HEK293 (cell line): Measurements from ENCODE around the gene SLC25A18.

Source experiments
- CTCF ChIA-PET: fragments of 350-600 bp; formaldehyde crosslinking; extraction: SDS; loops from one replicate; lab custom pipeline; 2021; ENCODE audit warnings: antibody characterized with exemption; lab: Yijun Ruan, JAX
- POLR2A ChIA-PET: fragments of 300-600 bp; formaldehyde crosslinking; extraction: SDS; loops from one replicate; lab custom pipeline; 2020; ENCODE audit warnings: antibody characterized with exemption, inconsistent platforms; lab: Yijun Ruan, JAX
- H3K27ac ChIP-seq: fragments of 200-500 bp; sonication (Bioruptor generic); 2 replicates; pipeline ENCODE4 v1.5.1; 2014; ENCODE audit warnings: low read depth, low read length, control low read depth, inconsistent platforms; ENCODE audit errors: extremely low read depth
- H3K36me3 ChIP-seq, 2 experiments: fragments of 200-500 bp in 1 of 2; sonication (Bioruptor generic) in 1 of 2; 1 replicate in 1 of 2; 2 replicates in 1 of 2; pipeline ENCODE4 v1.5.1; 2014 to 2017; ENCODE audit warnings: inconsistent platforms in 2 of 2, low read length in 2 of 2; ENCODE audit not compliant: control insufficient read depth in 2 of 2, insufficient read depth in 1 of 2
- H3K4me1 ChIP-seq: fragments of 200-500 bp; sonication (Bioruptor generic); 2 replicates; pipeline ENCODE4 v1.5.1; 2014; ENCODE audit warnings: mild to moderate bottlenecking, low read length, inconsistent platforms; ENCODE audit not compliant: control insufficient read depth, insufficient read depth
- H3K4me3 ChIP-seq: 2 replicates; pipeline ENCODE4 v1.5.1; 2011; ENCODE audit warnings: low read depth, mild to moderate bottlenecking, control low read depth, low read length, moderate library complexity
- H3K9me3 ChIP-seq: fragments of 200-500 bp; sonication (Bioruptor generic); 2 replicates; pipeline ENCODE4 v1.5.1; 2014; ENCODE audit warnings: low read depth, low read length, inconsistent platforms; ENCODE audit not compliant: control insufficient read depth, insufficient read depth
- BCL11A ChIP-seq: fragments of 450-650 bp; formaldehyde crosslinking; IDR thresholded peaks from 2 replicates; pipeline ENCODE4 v1.5.1; 2016; ENCODE audit warnings: low read depth, missing biosample characterization, missing genetic modification characterization
- INSM2 ChIP-seq: fragments of 450-650 bp; formaldehyde crosslinking; IDR thresholded peaks from 2 replicates; pipeline ENCODE4 v1.5.1; 2016; ENCODE audit warnings: missing biosample characterization, missing genetic modification characterization
- PRDM2 ChIP-seq: fragments of 450-650 bp; formaldehyde crosslinking; IDR thresholded peaks from 2 replicates; pipeline ENCODE4 v1.5.1; 2016; ENCODE audit warnings: missing biosample characterization, missing genetic modification characterization, borderline replicate concordance
- SCRT2 ChIP-seq: fragments of 450-650 bp; formaldehyde crosslinking; IDR thresholded peaks from 2 replicates; pipeline ENCODE4 v1.5.1; 2016; ENCODE audit warnings: missing biosample characterization, missing genetic modification characterization
- TCF7L2 ChIP-seq: IDR thresholded peaks from 2 replicates; pipeline ENCODE4 v1.6.1; 2011; ENCODE audit warnings: low read depth, mild to moderate bottlenecking, inconsistent platforms, low read length, moderate library complexity, borderline replicate concordance
- YY2 ChIP-seq: fragments of 450-650 bp; formaldehyde crosslinking; IDR thresholded peaks from 2 replicates; pipeline ENCODE4 v1.5.1; 2016; ENCODE audit warnings: missing biosample characterization, missing genetic modification characterization
- ZNF18 ChIP-seq: fragments of 450-650 bp; formaldehyde crosslinking; IDR thresholded peaks from 2 replicates; pipeline ENCODE4 v1.5.1; 2016; ENCODE audit warnings: missing biosample characterization, missing genetic modification characterization
- ZNF184 ChIP-seq: fragments of 450-650 bp; IDR thresholded peaks from 2 replicates; pipeline ENCODE4 v1.5.1; 2018; ENCODE audit warnings: missing biosample characterization, mild to moderate bottlenecking, missing genetic modification characterization
- ZNF473 ChIP-seq: fragments of 450-650 bp; formaldehyde crosslinking; IDR thresholded peaks from 2 replicates; pipeline ENCODE4 v1.5.1; 2017; ENCODE audit warnings: missing biosample characterization, missing genetic modification characterization
- ZNF513 ChIP-seq: fragments of 450-650 bp; IDR thresholded peaks from 2 replicates; pipeline ENCODE4 v1.5.1; 2018; ENCODE audit warnings: missing biosample characterization, missing genetic modification characterization
- ZNF677 ChIP-seq: fragments of 450-650 bp; IDR thresholded peaks from 2 replicates; pipeline ENCODE4 v1.5.0; 2018; ENCODE audit warnings: missing biosample characterization, mild to moderate bottlenecking, missing genetic modification characterization, moderate library complexity
- ZNF701 ChIP-seq: fragments of 450-650 bp; formaldehyde crosslinking; IDR thresholded peaks from 2 replicates; pipeline ENCODE4 v1.5.1; 2016; ENCODE audit warnings: missing biosample characterization, missing genetic modification characterization
- ZNF747 ChIP-seq: fragments of 450-650 bp; formaldehyde crosslinking; IDR thresholded peaks from 2 replicates; pipeline ENCODE4 v1.5.1; 2016; ENCODE audit warnings: missing biosample characterization, missing genetic modification characterization

SLC25A18 gene

GRCh38 chr22:17586831-17587440 is 23.6 kb downstream of the SLC25A18 start:
- H3K36me3 ChIP-seq: peaks cover 7 to 24% of the 10 kb centered on the region in 2 experiments; a peak in 2 of 3 replicates
- no peak overlapping the region for H3K27ac ChIP-seq
- no peaks in the 10 kb centered on the region for H3K9me3 ChIP-seq
- TF ChIP-seq PRDM2 (tag by site-specific recombination) (no peak), BCL11A (tag by site-specific recombination) (no peak), TCF7L2 (no peak)
- POLR2A ChIA-PET: interaction anchor here (0.5 to 1.0 kb wide), 2 partner anchors 19 to 391 kb away, joined by 3 to 5 read pairs; no protein-coding TSS in a partner anchor
- H3K4me3 ChIP-seq: no peak overlapping the region
- CTCF ChIA-PET: no interaction called here
- no peaks in the 10 kb centered on the region for H3K4me1 ChIP-seq

- Histone ChIP-seq H3K4me1 (no peaks in the 10 kb centered on the region), H3K4me3 (no peak overlapping the region), H3K9me3 (no peaks in the 10 kb centered on the region), H3K27ac (no peak overlapping the region), H3K36me3 (peaks cover 8 to 31% of the 10 kb centered on the region in 2 experiments; a peak in 2 of 3 replicates)
- POLR2A ChIA-PET: interaction anchor here (0.5 to 1.0 kb wide), 2 partner anchors 18 to 392 kb away, joined by 3 to 5 read pairs; no protein-coding TSS in a partner anchor
- TF ChIP-seq ZNF701 (tag by site-specific recombination): no peak
- no peak for TF ChIP-seq ZNF184
- CTCF ChIA-PET: no interaction called here
These were observed 24.3 kb downstream of the SLC25A18 start for GRCh38 chr22:17587629-17588028.

- TF ChIP-seq SCRT2 (tag by site-specific recombination): no peak
- TF ChIP-seq YY2 (tag by site-specific recombination): no peak
- TF ChIP-seq ZNF473 (tag by site-specific recombination): no peak
- no peak for TF ChIP-seq ZNF513 (tag by site-specific recombination)
- no peak for TF ChIP-seq INSM2 (tag by site-specific recombination)
- TF ChIP-seq ZNF677 (tag by site-specific recombination): no peak
- TF ChIP-seq ZNF747 (tag by site-specific recombination): no peak
- no peak for TF ChIP-seq ZNF18
- TF ChIP-seq, all 188 proteins: peak for 0
- Histone ChIP-seq H3K4me3 (no peak overlapping the region), H3K4me1 (no peaks in the 10 kb centered on the region), H3K27ac (no peak overlapping the region), H3K9me3 (no peaks in the 10 kb centered on the region), H3K36me3 (peaks cover 11 to 41% of the 10 kb centered on the region in 2 experiments; a peak in 2 of 3 replicates)
- ChIA-PET POLR2A (no interaction called here), CTCF (interaction anchor here (0.6 kb wide), 4 partner anchors 158 to 567 kb away, joined by 3 to 4 read pairs (median 3); no protein-coding TSS in a partner anchor)
These were observed 25.3 kb downstream of the SLC25A18 start for GRCh38 chr22:17588606-17589005.
